GM23338 (cell line): ENCODE data around the gene CD84. TPM values are rescaled to one million over a fixed set of nuclear protein-coding genes. Genes with fewer than 3 reads are reported as not detected.

Source experiments
- ATAC-seq: fragments of 200-7000 bp; cut with Tn5 transposase; 3 replicates; pipeline ENCODE4 v1.9.1; 2020
- DNase-seq: peaks from one replicate; pipeline ENCODE4 v3.0.0-alpha.2; 2015; ENCODE audit warnings: low spot score
- H2AFZ ChIP-seq: fragments of 200-600 bp; sonication (generic); 2 replicates; pipeline ENCODE4 v1.8.0; 2016; ENCODE audit warnings: antibody characterized with exemption, mild to moderate bottlenecking, moderate library complexity
- H3F3A ChIP-seq: fragments of 200-600 bp; sonication (generic); replicated peaks from 2 replicates; pipeline ENCODE4 v1.8.0; 2017; ENCODE audit warnings: antibody characterized with exemption, mixed run types, low read depth
- H3K27ac ChIP-seq: fragments of 200-600 bp; sonication (generic); 2 replicates; pipeline ENCODE4 v1.6.1; 2016; ENCODE audit warnings: low read depth
- H3K27me3 ChIP-seq: fragments of 200-600 bp; sonication (generic); 2 replicates; pipeline ENCODE4 v1.8.0; 2016; ENCODE audit warnings: mild to moderate bottlenecking, mixed run types, moderate library complexity; ENCODE audit not compliant: insufficient read depth
- H3K36me3 ChIP-seq: fragments of 200-600 bp; sonication (generic); 2 replicates; pipeline ENCODE4 v1.8.0; 2016; ENCODE audit warnings: mild to moderate bottlenecking; ENCODE audit not compliant: insufficient read depth
- H3K4me1 ChIP-seq: fragments of 200-600 bp; sonication (generic); 2 replicates; pipeline ENCODE4 v1.8.0; 2016; ENCODE audit warnings: mild to moderate bottlenecking, moderate library complexity; ENCODE audit not compliant: insufficient read depth
- H3K4me2 ChIP-seq: fragments of 200-600 bp; sonication (generic); 2 replicates; pipeline ENCODE4 v1.7.1; 2017; ENCODE audit warnings: mixed run types
- H3K4me3 ChIP-seq: fragments of 200-600 bp; sonication (generic); 2 replicates; pipeline ENCODE4 v1.6.1; 2016; ENCODE audit warnings: mixed run types
- H3K79me2 ChIP-seq: fragments of 200-600 bp; sonication (generic); replicated peaks from 2 replicates; pipeline ENCODE4 v1.8.0; 2017; ENCODE audit warnings: mild to moderate bottlenecking; ENCODE audit not compliant: insufficient read depth
- H3K9me2 ChIP-seq: fragments of 200-600 bp; sonication (generic); 2 replicates; pipeline ENCODE4 v1.8.0; 2017; ENCODE audit not compliant: insufficient read depth
- H4K20me1 ChIP-seq: fragments of 200-600 bp; sonication (generic); replicated peaks from 2 replicates; pipeline ENCODE4 v1.8.0; 2017; ENCODE audit warnings: mild to moderate bottlenecking; ENCODE audit not compliant: insufficient read depth
- H3K27ac Mint-ChIP-seq: 2 replicates; pipeline ENCODE4 v1.8.0; 2020; ENCODE audit warnings: inconsistent platforms, mild to moderate bottlenecking, moderate library complexity, mixed read lengths
- H3K27me3 Mint-ChIP-seq: 3 replicates; pipeline ENCODE4 v1.8.0; 2022; ENCODE audit warnings: low read depth, mild to moderate bottlenecking, moderate library complexity, mixed read lengths, inconsistent platforms; ENCODE audit not compliant: insufficient read depth, poor library complexity
- H3K36me3 Mint-ChIP-seq: 3 replicates; pipeline ENCODE4 v1.8.0; 2021; ENCODE audit warnings: low read depth, mild to moderate bottlenecking, inconsistent platforms, moderate library complexity, mixed read lengths
- H3K4me1 Mint-ChIP-seq: 3 replicates; pipeline ENCODE4 v1.8.0; 2020; ENCODE audit warnings: mild to moderate bottlenecking, inconsistent platforms, mixed read lengths
- H3K4me3 Mint-ChIP-seq: 3 replicates; pipeline ENCODE4 v1.8.0; 2021; ENCODE audit warnings: moderate library complexity, mild to moderate bottlenecking, inconsistent platforms, mixed read lengths
- H3K9me3 Mint-ChIP-seq: 3 replicates; pipeline ENCODE4 v1.8.0; 2020; ENCODE audit warnings: moderate library complexity, mild to moderate bottlenecking, inconsistent platforms, mixed read lengths
- CREB1 ChIP-seq: fragments of 250-450 bp; sonication (Bioruptor Pico); IDR thresholded peaks from 2 replicates; pipeline ENCODE4 v1.5.0; 2020; ENCODE audit warnings: low read depth, mild to moderate bottlenecking, moderate library complexity
- CTCF ChIP-seq, 2 experiments: fragments of 200-600 bp in 1 of 2; sonication (generic) in 1 of 2; conservative IDR thresholded peaks; 2 replicates each; pipeline versions ENCODE4 v1.5.1 to v1.6.1; 2016 to 2017; ENCODE audit warnings: antibody characterized with exemption in 2 of 2, low read depth in 2 of 2, mild to moderate bottlenecking in 2 of 2, moderate library complexity in 1 of 2
- ETS1 ChIP-seq: IDR thresholded peaks from 2 replicates; pipeline ENCODE4 v1.6.1; 2016; ENCODE audit warnings: antibody characterized with exemption
- EZH2 ChIP-seq: fragments of 200-600 bp; sonication (generic); IDR thresholded peaks from one replicate; pipeline ENCODE4 v1.8.0; 2017; ENCODE audit warnings: antibody characterized with exemption, mild to moderate bottlenecking, low read depth; ENCODE audit not compliant: unreplicated experiment
- EZH2phosphoT487 ChIP-seq: fragments of 200-600 bp; sonication (generic); IDR thresholded peaks from one replicate; pipeline ENCODE4 v1.8.1; 2018; ENCODE audit warnings: antibody characterized with exemption; ENCODE audit not compliant: unreplicated experiment
- JUNB ChIP-seq: IDR thresholded peaks from one replicate; pipeline ENCODE4 v1.6.1; 2016; ENCODE audit warnings: antibody characterized with exemption; ENCODE audit not compliant: unreplicated experiment
- NANOG ChIP-seq: IDR thresholded peaks from 2 replicates; pipeline ENCODE4 v1.6.1; 2016; ENCODE audit warnings: antibody characterized with exemption, borderline replicate concordance
- POLR2AphosphoS5 ChIP-seq: IDR thresholded peaks from 2 replicates; pipeline ENCODE4 v1.6.1; 2016; ENCODE audit warnings: antibody characterized with exemption, low read depth
- REST ChIP-seq: IDR thresholded peaks from one replicate; pipeline ENCODE4 v1.6.1; 2018; ENCODE audit warnings: antibody characterized with exemption; ENCODE audit not compliant: unreplicated experiment
- STAT1 ChIP-seq: IDR thresholded peaks from one replicate; pipeline ENCODE4 v1.6.1; 2016; ENCODE audit warnings: antibody characterized with exemption; ENCODE audit not compliant: unreplicated experiment
- ZNF114 ChIP-seq: fragments of 250-450 bp; sonication (Bioruptor Pico); IDR thresholded peaks from 2 replicates; pipeline ENCODE4 v1.5.0; 2020; ENCODE audit warnings: mild to moderate bottlenecking, moderate library complexity
- ZNF331 ChIP-seq: fragments of 250-450 bp; sonication (Bioruptor Pico); IDR thresholded peaks from 2 replicates; pipeline ENCODE4 v1.5.0; 2020; ENCODE audit warnings: low read depth, mild to moderate bottlenecking, moderate library complexity
- polyA plus RNA-seq: library from polyadenylated mRNA; unstranded; fragments of >200 nt; fragmentation: Nextera tagmentation; extraction: Ambion mirVana; gene quantifications from 2 replicates; pipeline ENCODE4 v1.2.1, GENCODE V29; 2016
- total RNA-seq: library from RNA; depleted of rRNA; stranded (reverse); fragments of >200 nt; shearing (Covaris generic); gene quantifications from 2 replicates; pipeline ENCODE4 v1.2.3, GENCODE V29; 2014
- TF ChIP-seq, protein P1 (sequence below): fragments of 250-450 bp; sonication (Bioruptor Pico); IDR thresholded peaks from 2 replicates; pipeline ENCODE4 v1.5.0; 2020; ENCODE audit warnings: mild to moderate bottlenecking, moderate library complexity

The CD84 gene
- total and polyA plus RNA-seq, 2 experiments from 2014 or later = not detected

DNA sequence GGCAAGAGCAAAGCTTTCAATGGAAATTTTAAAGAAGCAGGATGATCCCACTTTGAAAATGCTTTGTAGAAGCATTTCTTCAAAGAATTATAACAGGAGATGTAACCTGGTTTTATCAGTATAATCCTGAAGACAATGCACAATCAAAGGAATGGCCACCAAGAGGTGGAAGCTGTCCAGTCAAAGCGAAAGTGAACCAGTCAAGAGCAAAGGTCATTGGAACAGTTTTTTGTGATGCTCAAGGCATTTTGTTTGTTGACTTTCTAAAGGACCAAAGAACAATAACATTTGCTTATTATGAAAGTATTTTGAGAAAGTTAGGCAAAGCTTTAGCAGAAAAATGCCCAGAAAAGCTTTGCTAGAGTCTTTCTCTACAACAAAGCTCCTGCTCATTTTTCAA, 5.5 kb upstream of the CD84 start:
- no peaks in the 10 kb centered on the region for H3K36me3 Mint-ChIP-seq
- H3K27ac Mint-ChIP-seq = no peak overlapping the region
- Histone ChIP-seq H3K4me3 (no peak overlapping the region), H2AFZ (no peak overlapping the region), H3K4me2 (no peak overlapping the region), H3K36me3 (no peaks in the 10 kb centered on the region), H3K4me1 (no peaks in the 10 kb centered on the region), H3K27me3 (no peaks in the 10 kb centered on the region), H3K9me2 (no peaks in the 10 kb centered on the region), H4K20me1 (no peaks in the 10 kb centered on the region), H3K27ac (no peak overlapping the region), H3F3A (no peaks in the 10 kb centered on the region), H3K79me2 (no peaks in the 10 kb centered on the region)
- H3K9me3 Mint-ChIP-seq = no peaks in the 10 kb centered on the region; the same call in 2 of the 3 replicates
- DNase-seq (no peak), ATAC-seq (no peak)
- H3K4me3 Mint-ChIP-seq = no peak overlapping the region
- H3K4me1 Mint-ChIP-seq = peaks cover 2% of the 10 kb centered on the region; the same call in 1 of the 3 replicates
- no peak for TF ChIP-seq ZNF114 (CRISPR knock-in tag)
- no peak for TF ChIP-seq STAT1
- TF ChIP-seq EZH2phosphoT487 = no peak
- TF ChIP-seq, protein P1, sequence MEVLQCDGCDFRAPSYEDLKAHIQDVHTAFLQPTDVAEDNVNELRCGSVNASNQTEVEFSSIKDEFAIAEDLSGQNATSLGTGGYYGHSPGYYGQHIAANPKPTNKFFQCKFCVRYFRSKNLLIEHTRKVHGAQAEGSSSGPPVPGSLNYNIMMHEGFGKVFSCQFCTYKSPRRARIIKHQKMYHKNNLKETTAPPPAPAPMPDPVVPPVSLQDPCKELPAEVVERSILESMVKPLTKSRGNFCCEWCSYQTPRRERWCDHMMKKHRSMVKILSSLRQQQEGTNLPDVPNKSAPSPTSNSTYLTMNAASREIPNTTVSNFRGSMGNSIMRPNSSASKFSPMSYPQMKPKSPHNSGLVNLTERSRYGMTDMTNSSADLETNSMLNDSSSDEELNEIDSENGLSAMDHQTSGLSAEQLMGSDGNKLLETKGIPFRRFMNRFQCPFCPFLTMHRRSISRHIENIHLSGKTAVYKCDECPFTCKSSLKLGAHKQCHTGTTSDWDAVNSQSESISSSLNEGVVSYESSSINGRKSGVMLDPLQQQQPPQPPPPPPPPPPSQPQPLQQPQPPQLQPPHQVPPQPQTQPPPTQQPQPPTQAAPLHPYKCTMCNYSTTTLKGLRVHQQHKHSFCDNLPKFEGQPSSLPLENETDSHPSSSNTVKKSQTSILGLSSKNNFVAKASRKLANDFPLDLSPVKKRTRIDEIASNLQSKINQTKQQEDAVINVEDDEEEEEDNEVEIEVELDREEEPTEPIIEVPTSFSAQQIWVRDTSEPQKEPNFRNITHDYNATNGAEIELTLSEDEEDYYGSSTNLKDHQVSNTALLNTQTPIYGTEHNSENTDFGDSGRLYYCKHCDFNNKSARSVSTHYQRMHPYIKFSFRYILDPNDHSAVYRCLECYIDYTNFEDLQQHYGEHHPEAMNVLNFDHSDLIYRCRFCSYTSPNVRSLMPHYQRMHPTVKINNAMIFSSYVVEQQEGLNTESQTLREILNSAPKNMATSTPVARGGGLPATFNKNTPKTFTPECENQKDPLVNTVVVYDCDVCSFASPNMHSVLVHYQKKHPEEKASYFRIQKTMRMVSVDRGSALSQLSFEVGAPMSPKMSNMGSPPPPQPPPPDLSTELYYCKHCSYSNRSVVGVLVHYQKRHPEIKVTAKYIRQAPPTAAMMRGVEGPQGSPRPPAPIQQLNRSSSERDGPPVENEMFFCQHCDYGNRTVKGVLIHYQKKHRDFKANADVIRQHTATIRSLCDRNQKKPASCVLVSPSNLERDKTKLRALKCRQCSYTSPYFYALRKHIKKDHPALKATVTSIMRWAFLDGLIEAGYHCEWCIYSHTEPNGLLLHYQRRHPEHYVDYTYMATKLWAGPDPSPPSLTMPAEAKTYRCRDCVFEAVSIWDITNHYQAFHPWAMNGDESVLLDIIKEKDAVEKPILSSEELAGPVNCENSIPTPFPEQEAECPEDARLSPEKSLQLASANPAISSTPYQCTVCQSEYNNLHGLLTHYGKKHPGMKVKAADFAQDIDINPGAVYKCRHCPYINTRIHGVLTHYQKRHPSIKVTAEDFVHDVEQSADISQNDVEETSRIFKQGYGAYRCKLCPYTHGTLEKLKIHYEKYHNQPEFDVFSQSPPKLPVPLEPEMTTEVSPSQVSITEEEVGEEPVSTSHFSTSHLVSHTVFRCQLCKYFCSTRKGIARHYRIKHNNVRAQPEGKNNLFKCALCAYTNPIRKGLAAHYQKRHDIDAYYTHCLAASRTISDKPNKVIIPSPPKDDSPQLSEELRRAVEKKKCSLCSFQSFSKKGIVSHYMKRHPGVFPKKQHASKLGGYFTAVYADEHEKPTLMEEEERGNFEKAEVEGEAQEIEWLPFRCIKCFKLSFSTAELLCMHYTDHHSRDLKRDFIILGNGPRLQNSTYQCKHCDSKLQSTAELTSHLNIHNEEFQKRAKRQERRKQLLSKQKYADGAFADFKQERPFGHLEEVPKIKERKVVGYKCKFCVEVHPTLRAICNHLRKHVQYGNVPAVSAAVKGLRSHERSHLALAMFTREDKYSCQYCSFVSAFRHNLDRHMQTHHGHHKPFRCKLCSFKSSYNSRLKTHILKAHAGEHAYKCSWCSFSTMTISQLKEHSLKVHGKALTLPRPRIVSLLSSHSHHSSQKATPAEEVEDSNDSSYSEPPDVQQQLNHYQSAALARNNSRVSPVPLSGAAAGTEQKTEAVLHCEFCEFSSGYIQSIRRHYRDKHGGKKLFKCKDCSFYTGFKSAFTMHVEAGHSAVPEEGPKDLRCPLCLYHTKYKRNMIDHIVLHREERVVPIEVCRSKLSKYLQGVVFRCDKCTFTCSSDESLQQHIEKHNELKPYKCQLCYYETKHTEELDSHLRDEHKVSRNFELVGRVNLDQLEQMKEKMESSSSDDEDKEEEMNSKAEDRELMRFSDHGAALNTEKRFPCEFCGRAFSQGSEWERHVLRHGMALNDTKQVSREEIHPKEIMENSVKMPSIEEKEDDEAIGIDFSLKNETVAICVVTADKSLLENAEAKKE (CRISPR knock-in tag) = no peak
- no peak for TF ChIP-seq JUNB
- TF ChIP-seq ETS1 = no peak
- TF ChIP-seq ZNF331 (CRISPR knock-in tag) = no peak
- TF ChIP-seq CREB1 = no peak
- no peak for TF ChIP-seq EZH2
- TF ChIP-seq REST = no peak
- TF ChIP-seq CTCF (conservative IDR thresholded peaks at IDR 0.05; ENCODE audit: low read depth in 2 of 2) = no peak
- TF ChIP-seq POLR2AphosphoS5 = no peak
- no peak for TF ChIP-seq NANOG
- no peaks in the 10 kb centered on the region for H3K27me3 Mint-ChIP-seq
